Stimulated activated naive CD8-positive, alpha-beta T cell treated with anti-CD3 and anti-CD28 coated beads, Interleukin-15, Interleukin-2, amounts not matched to agents 100 U/mL and 50 U/mL, for 24 hours (primary cell): Measurements from ENCODE around the gene PAIP2.

Source experiments
- ATAC-seq: fragments of 150-1000 bp; cut with Tn5 transposase; one replicate; pipeline ENCODE4 v1.10.0; 2021
- DNase-seq: peaks from one replicate; pipeline ENCODE4 v3.0.0; 2021

The PAIP2 gene

DNA sequence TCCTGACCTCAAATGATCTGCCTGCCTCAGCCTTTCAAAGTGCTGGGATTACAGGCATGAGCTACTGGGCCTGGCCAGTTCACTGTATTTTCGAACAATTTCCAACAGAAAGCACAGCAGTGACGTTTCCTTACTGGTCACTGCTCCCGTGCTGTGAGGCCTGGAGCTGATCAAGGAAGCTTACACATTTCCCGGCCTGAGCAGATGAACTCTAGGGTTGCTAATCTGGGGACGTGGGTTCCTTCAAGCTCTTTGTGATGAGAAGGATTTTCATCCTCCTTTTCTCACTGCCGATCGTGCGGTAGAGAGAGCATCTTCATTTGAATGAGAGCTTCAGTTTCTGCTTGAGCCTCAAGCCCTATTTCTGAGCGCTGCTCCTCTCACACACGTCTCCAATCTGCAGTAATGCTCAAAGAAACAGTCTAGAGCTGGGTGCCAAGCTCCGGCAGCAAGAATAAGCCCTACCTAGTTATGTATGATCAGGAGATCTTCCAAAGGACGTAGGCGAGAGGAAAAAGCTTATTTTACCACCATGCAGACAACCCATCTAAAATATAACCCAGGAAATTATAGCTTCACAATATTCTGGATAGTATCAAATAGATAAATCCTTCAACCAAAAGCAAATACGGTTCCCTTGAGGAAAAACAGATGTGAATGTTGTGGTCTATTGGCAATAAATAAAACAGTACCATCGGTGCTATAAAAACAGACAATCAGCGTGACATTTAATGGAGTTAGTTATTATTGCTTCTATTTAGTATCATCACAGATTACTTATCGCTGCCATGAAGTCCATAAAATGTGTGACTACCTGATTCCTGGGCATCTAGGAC is 69.6 kb downstream of the PAIP2 start:
- ATAC-seq (no peak), DNase-seq (no peak)

DNA sequence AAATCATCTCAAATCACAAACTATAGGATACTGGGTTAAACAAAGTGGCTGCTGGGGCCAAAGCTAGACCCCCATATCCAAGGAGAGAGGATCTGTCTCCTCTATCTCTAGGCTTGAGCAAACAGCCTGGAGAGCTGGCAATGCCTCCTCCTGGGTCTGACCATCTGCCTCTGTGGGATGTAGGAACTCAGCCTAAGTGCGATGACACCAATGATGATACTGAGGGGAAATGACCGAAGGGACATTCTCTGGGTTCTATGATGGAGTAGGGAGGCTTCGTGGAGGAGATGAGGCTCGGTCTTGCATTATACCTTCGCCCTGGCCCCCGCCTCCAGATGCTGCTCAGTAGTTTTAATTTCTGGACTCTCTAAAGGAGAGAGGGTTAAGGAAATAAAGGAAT is 71.5 kb downstream of the PAIP2 start:
- ATAC-seq: no peak
- no peak for DNase-seq

DNA sequence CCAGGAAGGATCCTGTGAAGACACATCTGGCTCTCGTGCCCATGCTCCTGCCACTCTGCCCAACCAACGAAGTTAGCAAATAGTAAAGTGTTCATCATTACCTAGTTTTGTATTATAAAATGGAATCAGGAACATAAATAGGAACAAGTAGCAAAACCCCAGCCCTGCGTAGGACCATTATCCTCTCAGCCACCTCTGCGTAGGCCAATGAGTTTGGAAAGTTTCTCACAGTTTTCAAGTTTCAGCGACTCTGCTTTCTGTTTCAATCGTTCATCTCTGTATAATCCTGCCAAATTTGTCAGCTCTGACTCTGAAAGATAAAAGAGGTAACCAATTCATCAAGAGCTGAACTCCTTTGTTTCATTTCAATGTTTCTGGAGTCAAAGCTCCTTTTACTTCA is 72.3 kb downstream of the PAIP2 start:
- ATAC-seq (peak; percentile 25), DNase-seq (peak; percentile 17)

DNA sequence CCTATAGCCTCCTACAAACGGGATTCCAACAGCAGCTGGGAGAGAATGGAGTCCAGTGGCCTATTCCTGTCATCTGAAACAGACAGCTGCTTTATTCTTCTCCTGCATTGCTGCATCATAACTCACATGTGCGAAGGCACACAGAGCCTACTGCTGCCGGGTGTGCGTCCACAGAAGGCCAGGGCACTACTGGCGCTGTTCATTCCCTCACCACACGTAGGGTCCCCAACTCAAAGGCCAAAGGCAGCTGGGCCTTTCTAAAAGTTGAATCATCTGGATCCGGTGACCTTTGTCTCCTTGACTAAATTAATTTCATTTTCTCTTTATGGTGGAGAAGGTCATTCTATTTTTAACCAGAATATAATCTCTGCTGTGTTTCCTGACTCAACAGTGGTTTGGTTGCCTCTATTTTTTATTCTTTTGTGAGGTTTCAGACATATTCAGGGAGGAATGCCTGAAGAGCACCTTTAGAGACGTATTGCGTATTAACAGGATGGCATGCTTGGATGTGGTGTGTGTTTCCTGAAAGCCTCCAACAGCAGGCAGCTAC is 73.0 kb downstream of the PAIP2 start:
- ATAC-seq: peak; percentile 58
- peak; percentile 48 for DNase-seq

DNA sequence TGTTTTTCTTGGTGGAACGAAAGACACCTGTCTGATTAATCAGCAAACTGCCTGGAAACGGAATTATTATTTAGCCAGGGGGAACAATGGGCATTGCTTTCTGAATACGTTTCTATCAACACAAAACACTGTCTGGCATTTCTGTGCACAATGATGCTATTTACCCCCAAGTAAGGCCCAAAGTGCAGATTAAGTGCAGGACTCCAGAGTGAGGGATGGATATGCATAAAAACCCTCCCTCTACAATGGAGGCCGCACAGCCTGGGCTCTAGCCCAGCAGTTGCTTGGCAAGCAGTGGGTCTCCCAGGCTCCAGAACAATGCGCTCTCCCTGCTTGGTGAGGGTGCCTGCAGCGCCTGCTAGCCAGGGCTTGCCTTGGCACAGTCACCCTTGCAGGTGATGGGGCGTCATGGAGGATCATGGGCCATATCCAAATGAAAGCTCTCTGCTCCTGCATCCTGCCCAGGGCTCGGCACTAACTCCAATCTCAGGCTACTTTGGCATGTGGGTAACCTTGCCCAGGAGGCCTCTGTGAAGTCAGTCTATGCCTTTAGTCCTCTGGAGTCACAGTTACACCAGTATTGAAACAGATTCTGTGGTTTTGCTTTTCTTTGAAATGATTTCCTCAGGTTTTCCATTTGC is 73.7 kb downstream of the PAIP2 start:
- ATAC-seq: peak; percentile 82
- peak; percentile 53 for DNase-seq

DNA sequence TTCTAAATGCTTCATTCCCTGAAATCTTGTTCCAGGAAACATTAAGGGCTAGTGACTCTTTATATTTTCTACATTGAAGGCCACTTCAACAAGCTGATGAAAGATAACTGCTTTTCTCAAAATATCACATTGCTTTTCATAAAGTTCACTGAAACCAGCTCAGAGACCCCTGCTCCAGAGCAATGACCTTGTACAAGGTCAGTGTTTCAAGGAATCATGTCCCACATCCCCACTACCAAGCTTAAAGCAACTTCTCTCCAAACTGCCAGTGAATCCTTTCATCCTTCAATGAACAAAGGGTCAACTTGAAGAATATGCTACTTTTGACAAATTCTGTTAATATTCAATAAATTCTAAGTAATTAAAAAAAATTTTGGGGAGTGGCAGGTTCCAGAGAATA is 74.2 kb downstream of the PAIP2 start:
- DNase-seq (no peak), ATAC-seq (no peak)

DNA sequence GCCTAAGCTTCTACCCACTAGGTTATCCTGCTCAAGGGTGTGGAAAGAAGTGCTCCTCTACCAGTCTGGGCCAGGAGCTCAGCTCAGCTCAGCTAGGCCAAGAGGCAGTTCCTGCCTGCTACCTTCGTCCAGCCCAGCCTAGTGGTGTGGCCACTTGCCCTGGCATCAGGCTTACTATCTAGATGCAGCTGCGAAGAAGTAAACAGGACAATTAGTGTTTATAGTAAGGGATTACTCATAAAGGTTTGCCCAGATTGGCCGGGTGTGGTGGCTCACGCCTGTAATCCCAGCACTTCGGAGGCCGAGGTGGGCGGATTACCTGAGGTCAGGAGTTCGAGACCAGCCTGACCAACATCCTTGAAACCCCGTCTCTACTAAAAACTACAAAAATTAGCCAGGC is 75.0 kb downstream of the PAIP2 start:
- ATAC-seq (no peak), DNase-seq (no peak)

DNA sequence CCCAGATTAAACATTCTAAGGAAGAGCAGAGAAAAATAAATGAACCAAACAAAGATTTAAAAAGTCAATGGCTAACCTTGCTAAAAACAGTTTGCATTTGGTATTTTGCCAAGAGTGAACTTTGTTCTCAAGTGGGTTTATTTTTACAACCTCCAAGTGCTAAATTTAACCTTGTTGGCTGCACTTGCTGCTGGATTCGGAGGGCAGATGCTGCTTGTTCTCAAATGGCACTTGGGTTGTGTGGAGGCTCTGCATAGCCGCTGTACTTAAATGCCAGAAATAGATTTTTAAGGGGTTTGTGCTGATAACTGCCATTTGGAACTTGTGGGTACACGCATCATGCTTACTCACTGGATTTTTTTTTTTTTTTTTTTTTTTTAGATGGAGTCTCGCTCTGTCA is 75.6 kb downstream of the PAIP2 start:
- DNase-seq (no peak), ATAC-seq (no peak)

DNA sequence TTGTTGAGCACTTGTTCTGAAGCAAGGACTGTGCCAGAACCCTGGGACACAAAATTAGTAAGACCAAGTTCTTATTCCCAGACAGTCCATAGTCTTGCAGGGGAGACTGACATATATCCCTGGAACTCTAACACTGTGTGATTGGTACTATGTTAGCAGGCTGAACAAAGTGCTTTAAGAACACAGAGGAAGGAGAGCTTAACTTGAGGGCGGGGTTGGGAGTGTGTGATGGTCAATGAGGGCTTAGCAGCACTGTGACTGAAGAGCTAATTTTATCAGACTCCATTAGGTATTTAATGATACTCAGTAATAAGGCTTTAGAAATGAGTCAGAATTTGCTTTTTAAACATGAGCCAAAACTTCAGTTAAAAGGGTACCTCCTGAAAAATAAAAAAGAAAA is 77.1 kb downstream of the PAIP2 start:
- ATAC-seq (no peak), DNase-seq (no peak)
